ENCODE measurements around the gene TMEM232. TPM values are rescaled to one million over a fixed set of nuclear protein-coding genes. Genes with fewer than 3 reads are reported as not detected.

The TMEM232 gene
- total and polyA plus RNA-seq, 9 of the 15 experiments (the other 6 are each of a cell fraction or from before 2014, with no cell fraction given) = 0.09 to 2.2 (median 0.41) TPM

DNA sequence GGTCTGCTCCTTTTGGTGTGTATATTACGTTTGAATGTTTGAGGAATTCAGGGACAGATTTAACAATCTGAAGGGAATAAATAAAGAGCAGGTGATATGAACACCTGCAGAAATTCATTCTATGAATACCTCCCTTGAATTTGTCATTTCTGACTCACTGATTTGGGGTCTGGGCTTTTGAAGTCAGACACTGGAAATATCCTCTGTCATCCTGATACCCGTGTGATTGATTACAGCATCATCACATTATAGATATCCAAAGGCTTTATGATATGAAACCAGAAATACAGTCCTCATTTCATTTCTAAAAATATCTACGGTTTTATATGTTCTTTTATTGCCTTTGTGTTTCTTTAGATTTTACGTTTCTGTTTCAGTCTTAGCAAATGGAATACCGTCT lies 68.5 kb downstream of the TMEM232 start (continued):
- TF ChIP-seq, protein P1, sequence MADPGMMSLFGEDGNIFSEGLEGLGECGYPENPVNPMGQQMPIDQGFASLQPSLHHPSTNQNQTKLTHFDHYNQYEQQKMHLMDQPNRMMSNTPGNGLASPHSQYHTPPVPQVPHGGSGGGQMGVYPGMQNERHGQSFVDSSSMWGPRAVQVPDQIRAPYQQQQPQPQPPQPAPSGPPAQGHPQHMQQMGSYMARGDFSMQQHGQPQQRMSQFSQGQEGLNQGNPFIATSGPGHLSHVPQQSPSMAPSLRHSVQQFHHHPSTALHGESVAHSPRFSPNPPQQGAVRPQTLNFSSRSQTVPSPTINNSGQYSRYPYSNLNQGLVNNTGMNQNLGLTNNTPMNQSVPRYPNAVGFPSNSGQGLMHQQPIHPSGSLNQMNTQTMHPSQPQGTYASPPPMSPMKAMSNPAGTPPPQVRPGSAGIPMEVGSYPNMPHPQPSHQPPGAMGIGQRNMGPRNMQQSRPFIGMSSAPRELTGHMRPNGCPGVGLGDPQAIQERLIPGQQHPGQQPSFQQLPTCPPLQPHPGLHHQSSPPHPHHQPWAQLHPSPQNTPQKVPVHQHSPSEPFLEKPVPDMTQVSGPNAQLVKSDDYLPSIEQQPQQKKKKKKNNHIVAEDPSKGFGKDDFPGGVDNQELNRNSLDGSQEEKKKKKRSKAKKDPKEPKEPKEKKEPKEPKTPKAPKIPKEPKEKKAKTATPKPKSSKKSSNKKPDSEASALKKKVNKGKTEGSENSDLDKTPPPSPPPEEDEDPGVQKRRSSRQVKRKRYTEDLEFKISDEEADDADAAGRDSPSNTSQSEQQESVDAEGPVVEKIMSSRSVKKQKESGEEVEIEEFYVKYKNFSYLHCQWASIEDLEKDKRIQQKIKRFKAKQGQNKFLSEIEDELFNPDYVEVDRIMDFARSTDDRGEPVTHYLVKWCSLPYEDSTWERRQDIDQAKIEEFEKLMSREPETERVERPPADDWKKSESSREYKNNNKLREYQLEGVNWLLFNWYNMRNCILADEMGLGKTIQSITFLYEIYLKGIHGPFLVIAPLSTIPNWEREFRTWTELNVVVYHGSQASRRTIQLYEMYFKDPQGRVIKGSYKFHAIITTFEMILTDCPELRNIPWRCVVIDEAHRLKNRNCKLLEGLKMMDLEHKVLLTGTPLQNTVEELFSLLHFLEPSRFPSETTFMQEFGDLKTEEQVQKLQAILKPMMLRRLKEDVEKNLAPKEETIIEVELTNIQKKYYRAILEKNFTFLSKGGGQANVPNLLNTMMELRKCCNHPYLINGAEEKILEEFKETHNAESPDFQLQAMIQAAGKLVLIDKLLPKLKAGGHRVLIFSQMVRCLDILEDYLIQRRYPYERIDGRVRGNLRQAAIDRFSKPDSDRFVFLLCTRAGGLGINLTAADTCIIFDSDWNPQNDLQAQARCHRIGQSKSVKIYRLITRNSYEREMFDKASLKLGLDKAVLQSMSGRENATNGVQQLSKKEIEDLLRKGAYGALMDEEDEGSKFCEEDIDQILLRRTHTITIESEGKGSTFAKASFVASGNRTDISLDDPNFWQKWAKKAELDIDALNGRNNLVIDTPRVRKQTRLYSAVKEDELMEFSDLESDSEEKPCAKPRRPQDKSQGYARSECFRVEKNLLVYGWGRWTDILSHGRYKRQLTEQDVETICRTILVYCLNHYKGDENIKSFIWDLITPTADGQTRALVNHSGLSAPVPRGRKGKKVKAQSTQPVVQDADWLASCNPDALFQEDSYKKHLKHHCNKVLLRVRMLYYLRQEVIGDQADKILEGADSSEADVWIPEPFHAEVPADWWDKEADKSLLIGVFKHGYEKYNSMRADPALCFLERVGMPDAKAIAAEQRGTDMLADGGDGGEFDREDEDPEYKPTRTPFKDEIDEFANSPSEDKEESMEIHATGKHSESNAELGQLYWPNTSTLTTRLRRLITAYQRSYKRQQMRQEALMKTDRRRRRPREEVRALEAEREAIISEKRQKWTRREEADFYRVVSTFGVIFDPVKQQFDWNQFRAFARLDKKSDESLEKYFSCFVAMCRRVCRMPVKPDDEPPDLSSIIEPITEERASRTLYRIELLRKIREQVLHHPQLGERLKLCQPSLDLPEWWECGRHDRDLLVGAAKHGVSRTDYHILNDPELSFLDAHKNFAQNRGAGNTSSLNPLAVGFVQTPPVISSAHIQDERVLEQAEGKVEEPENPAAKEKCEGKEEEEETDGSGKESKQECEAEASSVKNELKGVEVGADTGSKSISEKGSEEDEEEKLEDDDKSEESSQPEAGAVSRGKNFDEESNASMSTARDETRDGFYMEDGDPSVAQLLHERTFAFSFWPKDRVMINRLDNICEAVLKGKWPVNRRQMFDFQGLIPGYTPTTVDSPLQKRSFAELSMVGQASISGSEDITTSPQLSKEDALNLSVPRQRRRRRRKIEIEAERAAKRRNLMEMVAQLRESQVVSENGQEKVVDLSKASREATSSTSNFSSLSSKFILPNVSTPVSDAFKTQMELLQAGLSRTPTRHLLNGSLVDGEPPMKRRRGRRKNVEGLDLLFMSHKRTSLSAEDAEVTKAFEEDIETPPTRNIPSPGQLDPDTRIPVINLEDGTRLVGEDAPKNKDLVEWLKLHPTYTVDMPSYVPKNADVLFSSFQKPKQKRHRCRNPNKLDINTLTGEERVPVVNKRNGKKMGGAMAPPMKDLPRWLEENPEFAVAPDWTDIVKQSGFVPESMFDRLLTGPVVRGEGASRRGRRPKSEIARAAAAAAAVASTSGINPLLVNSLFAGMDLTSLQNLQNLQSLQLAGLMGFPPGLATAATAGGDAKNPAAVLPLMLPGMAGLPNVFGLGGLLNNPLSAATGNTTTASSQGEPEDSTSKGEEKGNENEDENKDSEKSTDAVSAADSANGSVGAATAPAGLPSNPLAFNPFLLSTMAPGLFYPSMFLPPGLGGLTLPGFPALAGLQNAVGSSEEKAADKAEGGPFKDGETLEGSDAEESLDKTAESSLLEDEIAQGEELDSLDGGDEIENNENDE (IDR thresholded peaks at IDR 0.05; ENCODE audit: low read depth, low read length) = no peak
- TF ChIP-seq, protein P2, sequence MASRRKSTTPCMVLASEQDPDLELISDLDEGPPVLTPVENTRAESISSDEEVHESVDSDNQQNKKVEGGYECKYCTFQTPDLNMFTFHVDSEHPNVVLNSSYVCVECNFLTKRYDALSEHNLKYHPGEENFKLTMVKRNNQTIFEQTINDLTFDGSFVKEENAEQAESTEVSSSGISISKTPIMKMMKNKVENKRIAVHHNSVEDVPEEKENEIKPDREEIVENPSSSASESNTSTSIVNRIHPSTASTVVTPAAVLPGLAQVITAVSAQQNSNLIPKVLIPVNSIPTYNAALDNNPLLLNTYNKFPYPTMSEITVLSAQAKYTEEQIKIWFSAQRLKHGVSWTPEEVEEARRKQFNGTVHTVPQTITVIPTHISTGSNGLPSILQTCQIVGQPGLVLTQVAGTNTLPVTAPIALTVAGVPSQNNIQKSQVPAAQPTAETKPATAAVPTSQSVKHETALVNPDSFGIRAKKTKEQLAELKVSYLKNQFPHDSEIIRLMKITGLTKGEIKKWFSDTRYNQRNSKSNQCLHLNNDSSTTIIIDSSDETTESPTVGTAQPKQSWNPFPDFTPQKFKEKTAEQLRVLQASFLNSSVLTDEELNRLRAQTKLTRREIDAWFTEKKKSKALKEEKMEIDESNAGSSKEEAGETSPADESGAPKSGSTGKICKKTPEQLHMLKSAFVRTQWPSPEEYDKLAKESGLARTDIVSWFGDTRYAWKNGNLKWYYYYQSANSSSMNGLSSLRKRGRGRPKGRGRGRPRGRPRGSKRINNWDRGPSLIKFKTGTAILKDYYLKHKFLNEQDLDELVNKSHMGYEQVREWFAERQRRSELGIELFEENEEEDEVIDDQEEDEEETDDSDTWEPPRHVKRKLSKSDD (conservative IDR thresholded peaks at IDR 0.05; ENCODE audit: low read length) = no peak
- TF ChIP-seq PHB (CRISPR knock-in tag; IDR thresholded peaks at IDR 0.05) = no peak
- no peak for TF ChIP-seq RBM22 (IDR thresholded peaks at IDR 0.05; ENCODE audit: low read depth, low read length, poor library complexity, severe bottlenecking)
- TF ChIP-seq FOXK1 (CRISPR knock-in tag; IDR thresholded peaks at IDR 0.05; ENCODE audit: borderline replicate concordance) = no peak
- no peak for TF ChIP-seq ZNF717 (CRISPR knock-in tag; IDR thresholded peaks at IDR 0.05)
- TF ChIP-seq, protein P3, sequence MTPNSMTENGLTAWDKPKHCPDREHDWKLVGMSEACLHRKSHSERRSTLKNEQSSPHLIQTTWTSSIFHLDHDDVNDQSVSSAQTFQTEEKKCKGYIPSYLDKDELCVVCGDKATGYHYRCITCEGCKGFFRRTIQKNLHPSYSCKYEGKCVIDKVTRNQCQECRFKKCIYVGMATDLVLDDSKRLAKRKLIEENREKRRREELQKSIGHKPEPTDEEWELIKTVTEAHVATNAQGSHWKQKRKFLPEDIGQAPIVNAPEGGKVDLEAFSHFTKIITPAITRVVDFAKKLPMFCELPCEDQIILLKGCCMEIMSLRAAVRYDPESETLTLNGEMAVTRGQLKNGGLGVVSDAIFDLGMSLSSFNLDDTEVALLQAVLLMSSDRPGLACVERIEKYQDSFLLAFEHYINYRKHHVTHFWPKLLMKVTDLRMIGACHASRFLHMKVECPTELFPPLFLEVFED (CRISPR knock-in tag; conservative IDR thresholded peaks at IDR 0.05) = no peak
- no peak for TF ChIP-seq ARNT (IDR thresholded peaks at IDR 0.05)
- TF ChIP-seq ZNF778 (CRISPR knock-in tag; IDR thresholded peaks at IDR 0.05) = no peak
- TF ChIP-seq, protein P4, sequence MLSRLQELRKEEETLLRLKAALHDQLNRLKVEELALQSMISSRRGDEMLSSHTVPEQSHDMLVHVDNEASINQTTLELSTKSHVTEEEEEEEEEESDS (CRISPR knock-in tag; IDR thresholded peaks at IDR 0.05) = no peak
- no peak for TF ChIP-seq PRMT5 (CRISPR knock-in tag; IDR thresholded peaks at IDR 0.05)
- TF ChIP-seq EWSR1 (IDR thresholded peaks at IDR 0.05; ENCODE audit: borderline replicate concordance, low read depth, partially characterized antibody) = no peak
- no peak for TF ChIP-seq TRIM24 (IDR thresholded peaks at IDR 0.05)
- no peak for TF ChIP-seq KAT8 (IDR thresholded peaks at IDR 0.05; ENCODE audit: low read depth)
